OCI-LY3 (cell line): Measurements from ENCODE around the gene OBP2B.

Experiments used
- CTCF ChIP-seq: fragments of 200-600, 300-600 bp; sonication (generic); IDR thresholded peaks from 2 replicates; pipeline ENCODE4 v1.5.1; 2014; ENCODE audit warnings: antibody characterized with exemption, low read length, low read depth
- EZH2phosphoT487 ChIP-seq: fragments of 200-600 bp; shearing (Covaris generic); IDR thresholded peaks from 2 replicates; pipeline ENCODE4 v1.6.1; 2018; ENCODE audit warnings: antibody characterized with exemption, mixed run types, low read depth

DNA sequence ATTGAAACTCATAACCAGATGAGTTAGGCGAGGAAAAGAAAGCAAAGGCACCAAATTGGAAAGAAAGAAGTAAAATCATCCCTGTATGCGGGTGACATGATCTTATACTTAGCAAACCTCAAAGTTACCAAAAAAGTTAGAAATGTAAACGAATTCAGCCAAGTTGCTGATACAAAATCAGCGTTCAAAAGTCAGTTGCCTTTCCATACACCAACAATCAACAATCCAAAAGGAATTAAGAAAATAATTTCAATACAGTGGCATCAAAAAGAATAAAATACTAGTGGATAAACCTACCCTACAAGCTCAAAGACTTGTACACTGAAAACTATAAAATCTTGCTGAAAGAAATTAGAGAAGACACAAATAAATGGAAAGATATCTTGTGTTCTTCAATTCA is 14.5 kb downstream of the OBP2B start:
- no peak for TF ChIP-seq CTCF
- TF ChIP-seq EZH2phosphoT487, result no peak
